ENCODE data around the gene TPX2.

DNA sequence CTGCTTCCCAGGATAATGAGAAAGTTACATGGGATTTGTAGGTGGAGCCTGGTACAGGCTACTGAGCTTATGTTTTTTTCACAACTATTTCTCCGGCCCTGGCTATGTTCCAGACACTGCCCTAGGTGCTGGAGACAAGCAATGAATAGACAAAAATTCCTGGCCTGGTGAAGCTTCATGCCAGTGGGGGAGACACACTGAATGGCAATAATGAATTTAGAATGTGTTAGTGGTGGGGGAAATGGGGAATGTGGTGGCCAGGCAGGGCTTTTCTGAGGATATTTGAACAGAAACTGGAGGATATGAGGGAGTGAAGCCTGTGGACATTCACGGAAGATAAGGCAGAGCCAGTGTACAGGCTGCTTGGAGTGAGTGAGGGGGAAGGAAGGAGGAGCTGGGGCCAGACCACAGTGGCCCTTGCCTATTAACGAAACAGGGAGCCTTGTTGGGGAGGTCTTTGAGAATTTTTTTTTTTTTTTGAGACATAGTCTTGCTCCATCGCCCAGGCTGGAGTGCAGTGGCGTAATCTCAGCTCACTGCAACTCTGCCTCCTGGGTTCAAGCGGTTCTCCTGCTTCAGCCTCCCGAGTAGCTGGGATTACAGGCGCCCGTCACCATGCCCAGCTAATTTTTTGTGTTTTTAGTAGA, 99.7 kb downstream of the TPX2 start:
- TF ChIP-seq EP300 (IDR thresholded peaks at IDR 0.05), result no peak
- no peak for TF ChIP-seq CTCF (IDR thresholded peaks at IDR 0.05)
- no peak for TF ChIP-seq POLR2AphosphoS5 (IDR thresholded peaks at IDR 0.05)
- TF ChIP-seq POLR2A (IDR thresholded peaks at IDR 0.05), result no peak
